Transverse colon (tissue), 4 donors: ENCODE results near the gene GRM8.

Experiments
- EP300 ChIP-seq: sonication (generic); formaldehyde crosslinking; IDR thresholded peaks from one replicate; pipeline ENCODE4 v1.6.1; 2017; ENCODE audit warnings: antibody characterized with exemption, low read depth
- POLR2A ChIP-seq: fragments of 450-650 bp; IDR thresholded peaks from one replicate; pipeline ENCODE4 v1.6.1; 2016; ENCODE audit warnings: antibody characterized with exemption, mild to moderate bottlenecking, moderate library complexity
- POLR2AphosphoS5 ChIP-seq, 3 donors: sonication (generic); formaldehyde crosslinking; IDR thresholded peaks; one replicate each; pipeline ENCODE4 v1.6.1; 2016; ENCODE audit warnings: antibody characterized with exemption in 3 of 3
- TF ChIP-seq, protein P1 (sequence below), 5 experiments: fragments of 200-600 bp in 3 of 5; fragments of 450-650 bp in 2 of 5; sonication (generic) in 3 of 5; IDR thresholded peaks; 1 replicate in 2 of 5; 2 replicates in 3 of 5; pipeline ENCODE4 v1.5.1; 2016 to 2017; ENCODE audit warnings: antibody characterized with exemption in 5 of 5, inconsistent platforms in 3 of 5, mild to moderate bottlenecking in 2 of 5, moderate library complexity in 1 of 5

DNA sequence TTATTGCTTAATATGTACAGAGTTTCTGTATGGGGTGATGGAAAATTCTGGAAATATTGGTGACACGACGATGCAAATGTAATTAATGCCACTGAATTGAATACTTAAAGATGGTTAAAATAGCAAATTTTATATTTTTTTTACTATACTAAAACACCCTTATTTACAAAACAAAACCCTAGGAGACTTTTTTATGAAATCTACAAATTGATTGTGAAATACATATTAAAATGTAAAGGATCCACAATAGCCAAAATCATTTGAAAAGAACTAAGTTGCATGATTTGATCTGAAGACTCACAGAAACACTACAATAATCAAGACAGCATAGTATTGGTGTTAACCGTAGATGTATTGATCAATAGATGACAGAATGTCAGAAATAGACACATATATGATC, 252.0 kb downstream of the GRM8 start:
- TF ChIP-seq EP300: no peak
- TF ChIP-seq, protein P1, sequence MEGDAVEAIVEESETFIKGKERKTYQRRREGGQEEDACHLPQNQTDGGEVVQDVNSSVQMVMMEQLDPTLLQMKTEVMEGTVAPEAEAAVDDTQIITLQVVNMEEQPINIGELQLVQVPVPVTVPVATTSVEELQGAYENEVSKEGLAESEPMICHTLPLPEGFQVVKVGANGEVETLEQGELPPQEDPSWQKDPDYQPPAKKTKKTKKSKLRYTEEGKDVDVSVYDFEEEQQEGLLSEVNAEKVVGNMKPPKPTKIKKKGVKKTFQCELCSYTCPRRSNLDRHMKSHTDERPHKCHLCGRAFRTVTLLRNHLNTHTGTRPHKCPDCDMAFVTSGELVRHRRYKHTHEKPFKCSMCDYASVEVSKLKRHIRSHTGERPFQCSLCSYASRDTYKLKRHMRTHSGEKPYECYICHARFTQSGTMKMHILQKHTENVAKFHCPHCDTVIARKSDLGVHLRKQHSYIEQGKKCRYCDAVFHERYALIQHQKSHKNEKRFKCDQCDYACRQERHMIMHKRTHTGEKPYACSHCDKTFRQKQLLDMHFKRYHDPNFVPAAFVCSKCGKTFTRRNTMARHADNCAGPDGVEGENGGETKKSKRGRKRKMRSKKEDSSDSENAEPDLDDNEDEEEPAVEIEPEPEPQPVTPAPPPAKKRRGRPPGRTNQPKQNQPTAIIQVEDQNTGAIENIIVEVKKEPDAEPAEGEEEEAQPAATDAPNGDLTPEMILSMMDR (IDR thresholded peaks at IDR 0.05): no peak
- TF ChIP-seq POLR2A: no peak
- no peak for TF ChIP-seq POLR2AphosphoS5 (IDR thresholded peaks at IDR 0.05)
